Naive B cell (primary cell): ENCODE measurements around the gene LRMDA. TPM values are rescaled to one million over a fixed set of nuclear protein-coding genes. Genes with fewer than 3 reads are reported as not detected.
"Not testable (repeated sequence)": the region's sequence is repeated elsewhere in the genome, so short reads cannot be mapped to it uniquely, and the experiment has no call there.

Experiments
- ATAC-seq, 2 donors: fragments of 150-1000 bp; cut with Tn5 transposase; 2 replicates each; pipeline ENCODE4 v1.10.0; 2021; ENCODE audit warnings: low read depth in 2 of 2, mild to moderate bottlenecking in 2 of 2, moderate library complexity in 2 of 2
- DNase-seq: peaks from one replicate; pipeline ENCODE4 v3.0.0; 2022
- H3K27ac Mint-ChIP-seq, 6 donors: one replicate each; pipeline ENCODE4 v1.8.0; 2020 to 2022; ENCODE audit warnings: mild to moderate bottlenecking in 6 of 6, mixed read lengths in 6 of 6, moderate library complexity in 5 of 6, inconsistent platforms in 2 of 6
- H3K27me3 Mint-ChIP-seq, 3 donors: one replicate each; pipeline ENCODE4 v1.8.0; 2021 to 2022; ENCODE audit warnings: mixed read lengths in 3 of 3, mild to moderate bottlenecking in 1 of 3
- H3K36me3 Mint-ChIP-seq, 2 donors: one replicate each; pipeline ENCODE4 v1.8.0; 2020 to 2022; ENCODE audit warnings: mixed read lengths in 2 of 2, inconsistent platforms in 1 of 2, mild to moderate bottlenecking in 1 of 2
- H3K4me1 Mint-ChIP-seq, 3 donors: one replicate each; pipeline ENCODE4 v1.8.0; 2020 to 2022; ENCODE audit warnings: mixed read lengths in 3 of 3, inconsistent platforms in 1 of 3, mild to moderate bottlenecking in 1 of 3, moderate library complexity in 1 of 3
- H3K4me3 Mint-ChIP-seq, 8 donors: one replicate each; pipeline ENCODE4 v1.8.0; 2020 to 2022; ENCODE audit warnings: mild to moderate bottlenecking in 8 of 8, mixed read lengths in 8 of 8, moderate library complexity in 8 of 8, inconsistent platforms in 2 of 8
- H3K9me3 Mint-ChIP-seq, 7 donors: one replicate each; pipeline ENCODE4 v1.8.0; 2020 to 2022; ENCODE audit warnings: mixed read lengths in 7 of 7, mild to moderate bottlenecking in 5 of 7, inconsistent platforms in 2 of 7, moderate library complexity in 1 of 7
- polyA plus RNA-seq, 6 donors: library from polyadenylated mRNA; unstranded; fragments of 300-500 nt; fragmentation: Illumina TruSeq; gene quantifications; one replicate each; pipeline ENCODE4 v1.2.3, GENCODE V29; 2021; ENCODE audit warnings: low read depth in 6 of 6

Gene LRMDA
- polyA plus RNA-seq, 6 donors from 2014 or later = 2.1 TPM; not detected in 5

DNA sequence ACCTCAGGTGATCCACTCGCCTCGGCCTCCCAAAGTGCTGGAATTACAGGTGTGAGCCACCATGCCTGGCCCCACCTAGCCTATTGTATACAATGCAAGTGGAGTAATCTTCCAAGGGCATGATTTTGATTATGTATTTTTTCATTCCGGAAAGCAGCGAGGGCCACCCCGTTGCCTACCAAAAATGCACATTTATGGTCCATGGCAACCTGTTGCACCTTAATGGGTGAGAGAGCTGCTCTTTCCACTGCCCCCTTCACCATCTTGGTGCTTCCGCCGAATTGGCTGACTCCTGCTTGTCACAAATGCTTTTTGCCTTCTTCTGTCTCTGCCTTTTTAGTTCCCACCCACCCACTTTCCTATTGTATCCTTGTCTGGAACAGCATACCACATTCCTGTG, 699.5 kb downstream of the LRMDA start:
- Mint-ChIP-seq H3K36me3 (no peaks in the 10 kb centered on the region), H3K4me1 (no peaks in the 10 kb centered on the region), H3K27ac (no peak overlapping the region), H3K4me3 (no peak overlapping the region), H3K9me3 (peaks cover 0 to 4% (median 0%) of the 10 kb centered on the region in 7 donors), H3K27me3 (no peaks in the 10 kb centered on the region)
- ATAC-seq = no peak
- DNase-seq = no peak

DNA sequence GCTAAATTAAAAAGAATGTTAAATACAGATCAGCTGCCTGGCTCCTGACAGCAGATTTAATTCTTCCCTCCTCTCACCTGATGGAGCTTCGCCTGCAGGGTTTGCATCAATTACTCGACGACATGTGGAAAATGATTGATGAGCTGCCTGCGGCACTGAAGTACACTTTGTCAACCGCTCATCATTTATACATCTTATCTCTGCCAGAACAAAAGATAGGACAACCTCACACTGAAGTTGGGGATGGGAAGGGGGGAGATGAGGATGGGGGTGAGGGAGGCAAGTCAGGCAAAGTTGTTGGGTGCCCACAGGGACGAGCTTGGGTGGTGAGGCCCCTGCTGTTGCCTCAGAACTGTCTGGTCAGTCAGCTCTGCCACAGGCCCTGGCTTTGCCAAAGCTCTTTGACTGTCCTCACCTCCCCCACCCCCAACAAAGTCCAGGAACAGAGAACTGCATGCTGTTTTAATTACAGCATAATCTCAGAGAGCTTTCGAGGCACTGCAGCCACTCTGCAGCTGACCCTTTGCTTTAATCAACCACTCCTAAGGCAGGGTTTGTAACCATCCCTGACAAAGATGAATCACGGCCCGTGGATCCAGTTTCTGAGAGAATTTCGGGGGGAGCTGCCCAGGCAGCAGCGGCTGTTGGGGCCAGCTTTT, 702.3 kb downstream of the LRMDA start:
- no peaks in the 10 kb centered on the region for H3K36me3 Mint-ChIP-seq
- ATAC-seq = no peak
- H3K27me3 Mint-ChIP-seq = peaks cover 0 to 3% (median 0%) of the 10 kb centered on the region in 3 donors
- H3K4me1 Mint-ChIP-seq = no peaks in the 10 kb centered on the region
- H3K27ac Mint-ChIP-seq = no peak overlapping the region
- H3K4me3 Mint-ChIP-seq = no peak overlapping the region
- no peak for DNase-seq
- H3K9me3 Mint-ChIP-seq = no peaks in the 10 kb centered on the region

DNA sequence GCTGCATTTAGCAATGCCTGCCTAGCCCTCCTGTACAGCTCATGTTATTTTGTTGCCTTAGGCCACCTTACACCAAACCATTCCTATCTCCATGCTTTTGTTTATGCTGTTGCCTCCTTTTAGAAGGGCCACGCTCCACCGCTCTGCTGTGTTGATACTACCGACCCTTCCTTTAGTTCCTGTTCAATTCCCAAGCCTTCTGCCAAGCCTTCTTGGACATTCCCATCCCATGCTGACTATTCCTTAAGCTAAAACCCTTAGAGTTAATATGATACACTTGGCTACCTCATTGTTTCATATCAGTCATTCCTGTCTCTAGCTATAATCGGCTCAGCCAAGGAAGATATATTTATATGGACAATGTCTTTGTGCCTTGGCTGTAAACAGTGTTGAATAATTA, 705.5 kb downstream of the LRMDA start:
- peaks cover 0 to 3% (median 0%) of the 10 kb centered on the region in 3 donors for H3K27me3 Mint-ChIP-seq
- H3K9me3 Mint-ChIP-seq = peaks cover 0 to 2% (median 0%) of the 10 kb centered on the region in 7 donors
- ATAC-seq (no peak), DNase-seq (no peak)
- H3K36me3 Mint-ChIP-seq = no peaks in the 10 kb centered on the region
- H3K4me1 Mint-ChIP-seq = no peaks in the 10 kb centered on the region
- no peak overlapping the region for H3K4me3 Mint-ChIP-seq
- no peak overlapping the region for H3K27ac Mint-ChIP-seq

DNA sequence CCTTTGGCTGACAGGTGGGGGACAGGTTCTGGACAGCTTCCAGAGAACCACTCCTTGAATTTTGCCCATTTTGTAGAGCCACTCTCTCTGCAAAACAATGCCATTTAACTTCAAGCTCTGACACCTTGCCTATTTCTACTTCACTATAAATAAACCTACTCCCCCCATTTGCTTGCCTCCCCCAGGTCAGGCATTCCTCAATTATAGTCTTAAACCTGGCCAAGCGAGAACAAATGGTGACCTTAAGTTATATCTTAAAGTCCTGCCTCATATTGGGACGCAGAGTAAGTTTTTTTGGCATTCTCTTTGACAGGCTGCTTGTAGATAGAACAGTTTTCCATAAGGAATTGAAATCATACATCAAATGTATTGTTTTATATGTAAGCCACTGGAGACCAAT, 706.9 kb downstream of the LRMDA start:
- no peak overlapping the region for H3K27ac Mint-ChIP-seq
- H3K4me3 Mint-ChIP-seq = no peak overlapping the region
- no peaks in the 10 kb centered on the region for H3K4me1 Mint-ChIP-seq
- H3K36me3 Mint-ChIP-seq = no peaks in the 10 kb centered on the region
- DNase-seq = no peak
- peaks cover 0 to 2% (median 0%) of the 10 kb centered on the region in 7 donors for H3K9me3 Mint-ChIP-seq
- H3K27me3 Mint-ChIP-seq = peaks cover 0 to 3% (median 0%) of the 10 kb centered on the region in 3 donors
- no peak for ATAC-seq

DNA sequence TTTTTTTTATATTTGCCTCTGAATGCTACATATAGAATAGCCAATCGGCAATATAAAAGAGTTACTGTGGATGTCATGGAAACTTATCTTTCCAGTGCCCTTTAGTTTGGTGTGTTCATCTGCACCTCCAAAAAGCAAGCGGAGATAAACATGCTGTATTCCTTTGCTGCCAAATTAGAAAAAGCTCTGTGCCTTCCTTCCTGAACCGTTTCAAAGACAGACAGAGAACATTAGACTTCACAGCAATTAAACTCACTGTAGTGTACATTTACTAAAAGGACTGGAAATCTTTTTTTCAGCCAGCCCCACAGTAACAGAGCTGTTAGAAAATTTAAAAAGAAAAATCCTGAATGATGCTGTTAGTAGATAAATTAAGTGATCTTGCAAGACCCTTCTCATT, 707.5 kb downstream of the LRMDA start:
- H3K27me3 Mint-ChIP-seq = peaks cover 0 to 3% (median 0%) of the 10 kb centered on the region in 3 donors
- no peaks in the 10 kb centered on the region for H3K4me1 Mint-ChIP-seq
- DNase-seq (no peak), ATAC-seq (no peak)
- no peaks in the 10 kb centered on the region for H3K36me3 Mint-ChIP-seq
- H3K9me3 Mint-ChIP-seq = peaks cover 0 to 2% (median 0%) of the 10 kb centered on the region in 7 donors
- H3K27ac Mint-ChIP-seq = no peak overlapping the region
- no peak overlapping the region for H3K4me3 Mint-ChIP-seq

DNA sequence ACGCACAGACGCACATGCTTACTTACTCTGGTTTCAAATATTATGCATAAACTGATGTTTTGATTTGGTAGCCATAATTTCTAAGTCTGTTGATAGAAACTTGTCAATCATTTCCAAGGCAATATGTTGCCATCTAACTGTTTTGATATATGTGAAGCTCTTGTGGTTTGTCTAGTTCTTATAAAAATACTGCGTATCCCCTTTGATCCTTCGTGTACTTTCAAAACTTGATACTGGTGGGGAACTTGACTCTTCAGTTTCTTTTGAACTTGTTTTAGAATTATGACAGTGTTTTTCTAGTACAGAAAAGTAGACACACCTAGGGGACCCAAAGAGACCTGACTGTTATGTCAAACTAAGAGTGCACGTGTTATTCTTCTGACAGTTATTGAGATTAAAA, 708.0 kb downstream of the LRMDA start:
- no peak overlapping the region for H3K27ac Mint-ChIP-seq

DNA sequence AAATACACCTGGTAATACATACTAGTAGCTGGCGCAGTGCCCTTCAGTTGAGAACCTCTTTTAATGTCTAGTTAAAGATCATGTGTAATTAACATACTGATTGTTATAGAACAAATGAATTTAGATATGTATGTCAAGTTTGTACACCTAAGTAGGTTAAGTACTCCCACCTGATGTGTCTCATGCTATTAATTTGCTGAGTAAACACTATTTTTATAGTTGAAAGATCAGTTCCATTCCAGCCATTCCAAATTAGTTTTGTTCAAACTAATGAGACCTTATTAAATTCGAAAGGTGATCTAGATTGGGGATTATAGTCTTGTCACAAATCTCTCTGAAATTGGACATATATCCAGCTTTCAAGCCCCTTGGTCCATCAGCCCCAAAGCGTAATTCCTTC, 710.0 kb downstream of the LRMDA start:
- no peak for DNase-seq
- Mint-ChIP-seq H3K4me1 (no peaks in the 10 kb centered on the region), H3K27ac (no peak overlapping the region), H3K27me3 (peaks cover 0 to 3% (median 0%) of the 10 kb centered on the region in 3 donors), H3K9me3 (peaks cover 0 to 8% (median 0%) of the 10 kb centered on the region in 7 donors), H3K4me3 (no peak overlapping the region), H3K36me3 (no peaks in the 10 kb centered on the region)
- no peak for ATAC-seq

More for the DNA sequence above, 708.0 kb downstream of the LRMDA start:
- H3K36me3 Mint-ChIP-seq = no peaks in the 10 kb centered on the region
- peaks cover 0 to 3% (median 0%) of the 10 kb centered on the region in 7 donors for H3K9me3 Mint-ChIP-seq
- no peak overlapping the region for H3K4me3 Mint-ChIP-seq
- ATAC-seq (no peak), DNase-seq (no peak)
- peaks cover 0 to 3% (median 0%) of the 10 kb centered on the region in 3 donors for H3K27me3 Mint-ChIP-seq
- H3K4me1 Mint-ChIP-seq = no peaks in the 10 kb centered on the region

DNA sequence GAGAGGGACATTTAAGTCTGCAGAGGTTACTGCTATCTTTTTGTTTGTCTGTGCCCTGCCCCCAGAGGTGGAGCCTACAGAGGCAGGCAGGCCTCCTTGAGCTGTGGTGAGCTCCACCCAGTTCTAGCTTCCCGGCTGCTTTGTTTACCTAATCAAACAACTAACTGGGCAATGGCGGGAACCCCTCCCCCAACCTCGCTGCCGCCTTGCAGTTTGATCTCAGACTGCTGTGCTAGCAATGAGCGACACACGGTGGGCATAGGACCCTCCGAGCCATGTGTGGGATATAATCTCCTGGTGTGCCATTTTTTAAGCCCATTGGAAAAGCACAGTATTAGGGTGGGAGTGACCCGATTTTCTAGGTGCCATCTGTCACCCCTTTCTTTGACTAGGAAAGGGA, 716.8 kb downstream of the LRMDA start:
- H3K4me3 Mint-ChIP-seq, H3K27me3 Mint-ChIP-seq, DNase-seq, H3K36me3 Mint-ChIP-seq, ATAC-seq, H3K4me1 Mint-ChIP-seq, H3K27ac Mint-ChIP-seq: not testable (repeated sequence)
- H3K9me3 Mint-ChIP-seq = peaks cover 0 to 21% (median 6%) of the 10 kb centered on the region in 7 donors

DNA sequence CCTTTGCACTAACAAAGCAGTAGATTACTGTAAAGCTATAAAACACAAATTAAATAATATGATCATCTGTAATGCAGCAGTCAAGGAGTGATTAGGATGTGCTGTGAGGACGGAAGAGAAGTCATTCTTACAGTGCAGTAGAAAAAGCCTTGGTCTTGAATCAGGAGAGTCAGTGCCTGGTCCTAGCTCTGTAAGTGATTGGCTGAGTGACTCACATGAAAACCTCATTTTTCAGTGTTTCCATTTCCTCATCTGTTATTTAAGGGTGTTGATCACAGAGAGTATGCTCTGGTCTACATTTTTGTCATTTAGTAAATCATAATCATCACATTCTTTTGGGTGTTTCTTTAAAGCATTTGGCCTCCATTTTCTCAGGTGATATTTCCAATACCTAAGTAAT, 717.8 kb downstream of the LRMDA start:
- no peak for DNase-seq
- Mint-ChIP-seq H3K4me3 (no peak overlapping the region), H3K27ac (no peak overlapping the region), H3K4me1 (no peaks in the 10 kb centered on the region), H3K27me3 (no peaks in the 10 kb centered on the region), H3K9me3 (peaks cover 0 to 29% (median 9%) of the 10 kb centered on the region in 7 donors), H3K36me3 (no peaks in the 10 kb centered on the region)
- ATAC-seq = no peak

DNA sequence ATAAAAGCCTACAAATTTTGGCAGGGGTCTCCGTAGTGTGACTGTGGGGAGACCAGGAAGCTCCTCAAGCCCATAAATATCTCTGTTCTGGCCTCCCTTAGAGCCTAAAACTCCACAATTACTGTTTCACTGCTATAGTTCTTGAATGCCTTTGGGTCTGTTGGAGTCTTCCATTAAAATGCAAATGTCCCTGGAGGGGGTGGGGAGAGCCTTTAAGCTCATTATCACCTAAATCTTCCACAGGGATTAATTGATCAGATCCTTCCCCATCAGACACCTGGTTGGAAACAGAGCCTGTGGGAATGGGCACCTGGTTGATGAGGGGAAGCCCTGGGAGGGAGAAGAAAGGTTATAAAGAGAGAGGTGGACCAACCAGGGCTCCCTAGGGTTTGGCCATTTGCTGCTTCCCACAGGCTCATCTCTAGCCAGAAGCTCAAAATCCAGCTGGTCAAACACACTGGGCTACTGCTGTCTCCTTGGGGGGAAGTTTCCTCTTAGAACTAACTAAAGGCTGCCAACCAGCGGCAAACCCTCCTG, 718.2 kb downstream of the LRMDA start:
- Mint-ChIP-seq H3K27ac (no peak overlapping the region), H3K27me3 (no peaks in the 10 kb centered on the region), H3K4me1 (no peaks in the 10 kb centered on the region), H3K36me3 (no peaks in the 10 kb centered on the region), H3K9me3 (peaks cover 0 to 34% (median 9%) of the 10 kb centered on the region in 7 donors), H3K4me3 (no peak overlapping the region)
- no peak for ATAC-seq
- DNase-seq = no peak

DNA sequence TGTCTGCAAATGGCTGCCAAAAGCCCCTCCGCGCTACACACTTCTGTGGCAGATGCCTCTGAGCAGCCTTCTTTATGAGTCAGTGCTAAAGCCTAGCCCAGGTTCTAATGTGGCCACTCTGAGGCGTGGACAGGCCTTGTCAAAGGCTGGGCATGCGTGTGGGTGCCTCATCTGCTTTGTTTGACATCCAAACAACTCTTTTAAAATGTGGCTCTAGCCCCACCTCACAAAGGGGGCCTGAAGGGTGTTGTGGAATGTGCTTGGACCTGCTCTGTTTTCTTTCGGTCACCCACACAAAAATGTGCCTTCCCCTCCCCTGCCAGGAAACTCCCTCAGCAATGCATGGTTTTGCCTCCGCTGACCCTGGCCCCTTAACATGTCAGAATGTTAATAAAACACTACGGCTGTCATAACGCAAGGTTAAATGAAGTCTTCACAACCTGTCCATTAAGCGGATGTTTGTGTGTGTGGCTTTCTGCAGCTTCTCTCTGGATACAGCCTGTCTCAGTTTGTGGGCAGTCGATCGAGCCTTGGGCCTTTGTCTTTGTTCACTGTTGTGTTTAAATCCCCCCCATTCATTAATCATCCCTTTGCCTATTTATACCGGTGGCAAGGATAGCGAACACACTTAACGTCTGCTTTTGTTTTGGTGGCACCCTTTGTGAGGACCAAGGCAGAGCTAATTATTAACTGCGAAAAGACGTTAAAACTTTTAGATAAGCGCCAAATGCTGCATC, 718.9 kb downstream of the LRMDA start:
- Mint-ChIP-seq H3K9me3 (peaks cover 0 to 37% (median 9%) of the 10 kb centered on the region in 7 donors), H3K4me1 (no peaks in the 10 kb centered on the region), H3K27ac (no peak overlapping the region), H3K27me3 (no peaks in the 10 kb centered on the region), H3K4me3 (no peak overlapping the region), H3K36me3 (no peaks in the 10 kb centered on the region)
- DNase-seq = no peak
- no peak for ATAC-seq

DNA sequence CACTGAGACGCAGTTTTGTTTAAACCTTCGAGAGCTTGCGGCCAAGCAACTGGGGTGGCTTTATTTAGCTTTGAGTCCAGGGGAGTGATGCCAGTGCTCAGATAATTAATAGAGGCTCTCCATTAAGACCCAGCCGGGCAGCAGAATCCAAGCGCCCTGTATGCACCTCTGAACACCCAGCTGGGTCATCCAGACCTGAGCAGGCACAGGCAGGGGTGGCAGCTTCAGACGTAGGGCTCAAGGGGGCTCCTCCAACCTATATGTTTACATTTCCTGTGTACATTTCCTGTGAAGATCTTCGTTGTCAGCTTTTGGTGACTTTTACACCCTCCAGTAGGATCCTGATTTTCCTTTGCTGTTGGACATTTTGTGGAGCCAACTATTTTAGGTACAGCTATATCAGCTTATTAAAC, 719.5 kb downstream of the LRMDA start:
- H3K27me3 Mint-ChIP-seq = no peaks in the 10 kb centered on the region
- H3K4me3 Mint-ChIP-seq = no peak overlapping the region
- no peaks in the 10 kb centered on the region for H3K36me3 Mint-ChIP-seq
- ATAC-seq = no peak
- DNase-seq = no peak
- peaks cover 0 to 37% (median 9%) of the 10 kb centered on the region in 7 donors for H3K9me3 Mint-ChIP-seq
- no peaks in the 10 kb centered on the region for H3K4me1 Mint-ChIP-seq
- no peak overlapping the region for H3K27ac Mint-ChIP-seq

DNA sequence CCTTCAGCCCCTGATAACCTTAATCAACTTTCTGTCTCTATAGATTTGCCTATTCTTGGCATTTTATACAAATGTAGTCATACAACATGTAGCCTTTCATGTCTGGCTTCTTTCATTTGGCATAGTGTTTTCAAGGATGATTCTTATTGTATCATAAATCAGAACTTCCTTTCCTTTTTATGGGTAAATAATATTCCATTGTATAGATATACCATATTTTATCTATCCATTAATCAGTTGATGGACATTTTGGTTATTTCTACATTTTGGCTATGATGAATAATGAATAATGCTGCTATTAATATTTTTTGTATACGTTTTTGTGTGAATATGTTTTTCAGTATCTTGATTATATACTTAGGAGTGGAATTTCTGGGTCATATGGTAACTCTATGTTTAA, 720.8 kb downstream of the LRMDA start:
- DNase-seq = no peak

DNA sequence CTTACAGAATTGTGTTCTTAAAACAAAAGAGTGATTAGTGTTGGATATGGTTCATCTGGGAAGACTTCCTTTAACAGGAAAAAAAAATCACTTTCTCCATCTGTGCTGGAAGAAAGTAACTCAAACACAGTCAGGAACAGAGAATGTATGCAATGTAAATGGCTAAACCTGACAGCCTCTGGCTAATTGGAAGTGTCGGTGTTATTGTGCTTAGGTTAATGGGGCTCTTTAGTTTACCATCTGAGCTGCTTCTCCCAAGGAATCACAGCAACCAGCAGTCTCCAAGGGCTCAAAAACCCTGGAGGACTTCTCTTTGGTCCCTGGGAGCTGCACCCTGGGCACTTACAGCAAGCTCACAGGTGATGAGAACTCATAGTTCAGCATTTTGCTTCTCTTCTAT, 724.5 kb downstream of the LRMDA start:
- Mint-ChIP-seq H3K36me3 (no peaks in the 10 kb centered on the region), H3K27ac (no peak overlapping the region), H3K4me3 (no peak overlapping the region), H3K27me3 (no peaks in the 10 kb centered on the region), H3K9me3 (peaks cover 0 to 28% (median 10%) of the 10 kb centered on the region in 7 donors), H3K4me1 (no peaks in the 10 kb centered on the region)
- DNase-seq (no peak), ATAC-seq (no peak)

More for the DNA sequence above, 720.8 kb downstream of the LRMDA start:
- Mint-ChIP-seq H3K27me3 (no peaks in the 10 kb centered on the region), H3K36me3 (no peaks in the 10 kb centered on the region), H3K9me3 (peaks cover 0 to 37% (median 12%) of the 10 kb centered on the region in 7 donors), H3K4me3 (no peak overlapping the region), H3K27ac (no peak overlapping the region), H3K4me1 (no peaks in the 10 kb centered on the region)
- ATAC-seq = no peak
